Sigmoid colon (tissue), 7 donors: ENCODE measurements around the gene GRIN2A. TPM values are rescaled to one million over a fixed set of nuclear protein-coding genes. Genes with fewer than 3 reads are reported as not detected.

Experiments
- DNase-seq: peaks from one replicate; pipeline ENCODE4 v3.0.0-alpha.2; 2019
- H3K27ac ChIP-seq, 4 donors: fragments of 200-600 bp; sonication (generic); one replicate each; pipeline ENCODE4 v1.5.1; 2016 to 2019; ENCODE audit warnings: mild to moderate bottlenecking in 1 of 4
- H3K27me3 ChIP-seq, 3 donors: fragments of 200-600 bp; sonication (generic); one replicate each; pipeline ENCODE4 v1.5.1; 2019; ENCODE audit warnings: mild to moderate bottlenecking in 1 of 3
- H3K36me3 ChIP-seq, 4 donors: fragments of 200-600 bp; sonication (generic); one replicate each; pipeline ENCODE4 v1.5.1; 2016 to 2019
- H3K4me1 ChIP-seq, 4 donors: fragments of 200-600 bp; sonication (generic); one replicate each; pipeline ENCODE4 v1.5.1; 2017 to 2019
- H3K4me3 ChIP-seq, 4 donors: fragments of 200-600 bp; sonication (generic); one replicate each; pipeline ENCODE4 v1.5.1; 2017 to 2019; ENCODE audit warnings: mild to moderate bottlenecking in 2 of 4, moderate library complexity in 1 of 4
- H3K9me3 ChIP-seq, 4 donors: fragments of 200-600 bp in 3 of 4; sonication (generic) in 3 of 4; one replicate each; pipeline versions ENCODE4 v1.5.1 to v1.6.1; 2013 to 2019
- CTCF ChIP-seq, 4 experiments: fragments of 450-650 bp in 3 of 4; fragments of 200-600 bp in 1 of 4; IDR thresholded peaks; one replicate each; pipeline ENCODE4 v1.5.1; 2016 to 2019; ENCODE audit warnings: antibody characterized with exemption in 4 of 4, mild to moderate bottlenecking in 3 of 4, moderate library complexity in 2 of 4
- EP300 ChIP-seq, 4 donors: sonication (generic); formaldehyde crosslinking; IDR thresholded peaks; one replicate each; pipeline ENCODE4 v1.6.1; 2017; ENCODE audit warnings: antibody characterized with exemption in 4 of 4
- POLR2A ChIP-seq, 2 donors: fragments of 450-650 bp; IDR thresholded peaks; one replicate each; pipeline ENCODE4 v1.6.1; 2016; ENCODE audit warnings: antibody characterized with exemption in 2 of 2, mild to moderate bottlenecking in 2 of 2, moderate library complexity in 2 of 2
- POLR2AphosphoS5 ChIP-seq, 4 donors: sonication (generic); formaldehyde crosslinking; IDR thresholded peaks; one replicate each; pipeline ENCODE4 v1.6.1; 2017; ENCODE audit warnings: antibody characterized with exemption in 4 of 4
- WGBS, 2 donors: extraction: QIAGEN DNeasy Blood & Tissue Kit; methylation state at CpG; one replicate each; pipeline ENCODE4 v1.1.7; 2013; 5-methylcytosine and 5-hydroxymethylcytosine counted together
- intact Hi-C: fragments of 100-400 bp; cut with DNase I; formaldehyde crosslinking; loops from one replicate; pipeline ENCODE4 v1.15.1; 2023
- polyA plus RNA-seq, 3 donors: library from polyadenylated mRNA; stranded (reverse); fragments of 200-250 nt; gene quantifications; one replicate each; pipeline ENCODE4 v1.2.3, GENCODE V29; 2013
- total RNA-seq, 4 donors: library from RNA; depleted of rRNA; stranded (reverse); fragments of >200 nt; gene quantifications; one replicate each; pipeline ENCODE4 v1.1.0, GENCODE V29; 2016
- donor health status: healthy with polysubstance abuse.
- donor health status: Bipolar disorder and iron deficiency.
- donor health status: healthy.

GRIN2A gene
- total and polyA plus RNA-seq, 7 donors, result under 0.01 to 0.36 (median 0.09) TPM

GRCh38 chr16:9800186-9800738, 382.0 kb downstream of the GRIN2A start:
- no peaks in the 10 kb centered on the region for H3K27me3 ChIP-seq
- no peak for DNase-seq
- 83 to 86% methylated on average over 6 of the region's 6 CpGs for WGBS, 2 donors
- no peak for TF ChIP-seq EP300 (IDR thresholded peaks at IDR 0.05)
- no peak for TF ChIP-seq CTCF (IDR thresholded peaks at IDR 0.05)
- TF ChIP-seq POLR2A (IDR thresholded peaks at IDR 0.05), result no peak
- TF ChIP-seq POLR2AphosphoS5 (IDR thresholded peaks at IDR 0.05), result no peak
- no peaks in the 10 kb centered on the region for H3K36me3 ChIP-seq
- H3K27ac ChIP-seq, result no peak overlapping the region
- no peaks in the 10 kb centered on the region for H3K9me3 ChIP-seq
- H3K4me1 ChIP-seq, result peaks cover 0 to 25% (median 22%) of the 10 kb centered on the region in 4 donors
- intact Hi-C loops, result no loop called here
- H3K4me3 ChIP-seq, result no peak overlapping the region

GRCh38 chr16:9798952-9799580, 383.2 kb downstream of the GRIN2A start:
- WGBS, 2 donors, result 78 to 85% methylated on average over 8 of the region's 8 CpGs
- no peak for TF ChIP-seq POLR2A (IDR thresholded peaks at IDR 0.05)
- peak in 2 of 4 donors; percentile 55 to 84 for TF ChIP-seq EP300 (IDR thresholded peaks at IDR 0.05)
- no peak for TF ChIP-seq CTCF (IDR thresholded peaks at IDR 0.05)
- TF ChIP-seq POLR2AphosphoS5 (IDR thresholded peaks at IDR 0.05), result peak in 2 of 4 donors; percentile 45 to 51
- no peak for DNase-seq
- Histone ChIP-seq H3K27ac (peak overlapping the region in 3 of 4 donors; percentile 16 to 57 (median 53)), H3K27me3 (no peaks in the 10 kb centered on the region), H3K4me1 (peaks cover 0 to 25% (median 22%) of the 10 kb centered on the region in 4 donors), H3K9me3 (no peaks in the 10 kb centered on the region), H3K4me3 (no peak overlapping the region), H3K36me3 (no peaks in the 10 kb centered on the region)
- intact Hi-C loops, result no loop called here

GRCh38 chr16:9798474-9798873, 383.8 kb downstream of the GRIN2A start:
- Histone ChIP-seq H3K4me1 (peaks cover 0 to 25% (median 22%) of the 10 kb centered on the region in 4 donors), H3K4me3 (no peak overlapping the region), H3K9me3 (no peaks in the 10 kb centered on the region), H3K27me3 (no peaks in the 10 kb centered on the region), H3K36me3 (no peaks in the 10 kb centered on the region), H3K27ac (peak overlapping the region in 2 of 4 donors; percentile 53 to 57)
- 59 to 64% methylated on average over 1 of the region's 1 CpG for WGBS, 2 donors
- TF ChIP-seq POLR2AphosphoS5 (IDR thresholded peaks at IDR 0.05), result peak in 3 of 4 donors; percentile 18 to 58 (median 56)
- TF ChIP-seq EP300 (IDR thresholded peaks at IDR 0.05), result peak in 1 of 4 donors; percentile 40
- no peak for TF ChIP-seq POLR2A (IDR thresholded peaks at IDR 0.05)
- intact Hi-C loops, result no loop called here
- DNase-seq, result no peak

- intact Hi-C loops, result no loop called here
- Histone ChIP-seq H3K9me3 (no peaks in the 10 kb centered on the region), H3K27me3 (no peaks in the 10 kb centered on the region), H3K4me3 (no peak overlapping the region), H3K4me1 (peaks cover 0 to 25% (median 22%) of the 10 kb centered on the region in 4 donors), H3K36me3 (no peaks in the 10 kb centered on the region), H3K27ac (peak overlapping the region in 1 of 4 donors; percentile 53)
- no peak for DNase-seq
- TF ChIP-seq EP300 (IDR thresholded peaks at IDR 0.05) (no peak), POLR2AphosphoS5 (IDR thresholded peaks at IDR 0.05) (no peak), POLR2A (IDR thresholded peaks at IDR 0.05) (no peak), CTCF (IDR thresholded peaks at IDR 0.05) (no peak)
- 43% methylated on average over 6 of the region's 6 CpGs for WGBS, 2 donors
These were observed 384.9 kb downstream of the GRIN2A start for GRCh38 chr16:9797306-9797705.

GRCh38 chr16:9793623-9794022, 388.6 kb downstream of the GRIN2A start:
- Histone ChIP-seq H3K4me3 (no peak overlapping the region), H3K27ac (no peak overlapping the region), H3K9me3 (no peaks in the 10 kb centered on the region), H3K36me3 (no peaks in the 10 kb centered on the region), H3K4me1 (peaks cover 0 to 14% (median 11%) of the 10 kb centered on the region in 4 donors), H3K27me3 (no peaks in the 10 kb centered on the region)
- WGBS, 2 donors, result 83 to 90% methylated on average over 6 of the region's 6 CpGs
- intact Hi-C loops, result no loop called here
- no peak for DNase-seq
- TF ChIP-seq EP300 (IDR thresholded peaks at IDR 0.05) (no peak), POLR2A (IDR thresholded peaks at IDR 0.05) (no peak), CTCF (IDR thresholded peaks at IDR 0.05) (no peak), POLR2AphosphoS5 (IDR thresholded peaks at IDR 0.05) (no peak)
